GM21515 (cell line): ENCODE results near the gene NPY2R.

Experiments
- ATAC-seq: cut with Tn5 transposase; IDR thresholded peaks from one replicate; pipeline ENCODE4 v1.9.1; 2021; ENCODE audit not compliant: unreplicated experiment

The NPY2R gene

GRCh38 chr4:155208258-155209054 is at the start of gene NPY2R:
NPY2R (plus strand) TSS chr4:155208636; CDS start chr4:155213940, 5,304 bp downstream.
- ATAC-seq, result no peak

- no peak for ATAC-seq
Observed at GRCh38 chr4:155161357-155161756, 47.1 kb upstream of the NPY2R start.

GRCh38 chr4:155164718-155165117 is 43.7 kb upstream of the NPY2R start:
- ATAC-seq, result no peak

- no peak for ATAC-seq
Observed at GRCh38 chr4:155170569-155170968, 37.9 kb upstream of the NPY2R start.

GRCh38 chr4:155173371-155173770 is 35.1 kb upstream of the NPY2R start:
- ATAC-seq, result no peak

- ATAC-seq, result no peak
Observed at GRCh38 chr4:155174668-155175067, 33.8 kb upstream of the NPY2R start.

GRCh38 chr4:155179216-155179615 is 29.2 kb upstream of the NPY2R start:
- ATAC-seq, result no peak

GRCh38 chr4:155186972-155187371 is 21.5 kb upstream of the NPY2R start:
- no peak for ATAC-seq

- ATAC-seq, result no peak
Observed at GRCh38 chr4:155187989-155188388, 20.4 kb upstream of the NPY2R start.

GRCh38 chr4:155190099-155190498 is 18.3 kb upstream of the NPY2R start:
- no peak for ATAC-seq

GRCh38 chr4:155197757-155198156 is 10.7 kb upstream of the NPY2R start:
- no peak for ATAC-seq

- no peak for ATAC-seq
Observed at GRCh38 chr4:155207534-155208257, 740 bp upstream of the NPY2R start.

GRCh38 chr4:155220025-155220424 is 11.6 kb downstream of the NPY2R start:
- no peak for ATAC-seq

GRCh38 chr4:155227131-155227530 is 18.7 kb downstream of the NPY2R start:
- ATAC-seq, result no peak

GRCh38 chr4:155228713-155229112 is 20.3 kb downstream of the NPY2R start:
- ATAC-seq, result no peak

- ATAC-seq, result no peak
Observed at GRCh38 chr4:155232432-155232831, 24.0 kb downstream of the NPY2R start.

- no peak for ATAC-seq
Observed at GRCh38 chr4:155234206-155234605, 25.8 kb downstream of the NPY2R start.

GRCh38 chr4:155237567-155237966 is 29.1 kb downstream of the NPY2R start:
- no peak for ATAC-seq

GRCh38 chr4:155241225-155241624 is 32.8 kb downstream of the NPY2R start:
- ATAC-seq, result no peak

- ATAC-seq, result no peak
Observed at GRCh38 chr4:155241664-155242063, 33.2 kb downstream of the NPY2R start.

GRCh38 chr4:155245105-155245504 is 36.7 kb downstream of the NPY2R start:
- ATAC-seq, result no peak
